NCI-H82 (cell line): ENCODE measurements around the gene PTPRCAP.
"Not testable (repeated sequence)": the region's sequence is repeated elsewhere in the genome, so short reads cannot be mapped to it uniquely, and the experiment has no call there.

Experiments used
- DNase-seq: peaks from one replicate; lab custom pipeline; 2025; lab: John Stamatoyannopoulos, UW

The PTPRCAP gene

DNA sequence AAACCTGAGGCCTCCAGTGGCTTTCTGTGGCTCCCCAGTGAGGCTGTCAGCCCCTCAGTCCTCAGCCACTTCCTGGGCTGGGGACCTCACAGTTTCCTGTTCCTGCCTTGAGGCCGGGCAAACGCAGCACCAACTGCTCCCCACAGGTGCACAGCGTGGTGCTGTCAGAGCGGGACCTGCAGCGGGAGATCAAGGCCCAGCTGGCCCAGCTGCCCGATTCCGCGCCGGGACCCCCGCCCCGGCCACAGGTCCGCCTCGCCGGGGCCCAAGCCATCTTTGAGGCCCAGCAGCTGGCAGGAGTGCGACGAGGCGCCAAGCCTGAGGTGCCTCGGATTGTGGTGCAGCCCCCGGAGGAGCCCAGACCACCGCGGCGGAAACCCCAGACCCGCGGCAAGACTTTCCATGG, 28.2 kb downstream of the PTPRCAP start:
- no peak for DNase-seq

DNA sequence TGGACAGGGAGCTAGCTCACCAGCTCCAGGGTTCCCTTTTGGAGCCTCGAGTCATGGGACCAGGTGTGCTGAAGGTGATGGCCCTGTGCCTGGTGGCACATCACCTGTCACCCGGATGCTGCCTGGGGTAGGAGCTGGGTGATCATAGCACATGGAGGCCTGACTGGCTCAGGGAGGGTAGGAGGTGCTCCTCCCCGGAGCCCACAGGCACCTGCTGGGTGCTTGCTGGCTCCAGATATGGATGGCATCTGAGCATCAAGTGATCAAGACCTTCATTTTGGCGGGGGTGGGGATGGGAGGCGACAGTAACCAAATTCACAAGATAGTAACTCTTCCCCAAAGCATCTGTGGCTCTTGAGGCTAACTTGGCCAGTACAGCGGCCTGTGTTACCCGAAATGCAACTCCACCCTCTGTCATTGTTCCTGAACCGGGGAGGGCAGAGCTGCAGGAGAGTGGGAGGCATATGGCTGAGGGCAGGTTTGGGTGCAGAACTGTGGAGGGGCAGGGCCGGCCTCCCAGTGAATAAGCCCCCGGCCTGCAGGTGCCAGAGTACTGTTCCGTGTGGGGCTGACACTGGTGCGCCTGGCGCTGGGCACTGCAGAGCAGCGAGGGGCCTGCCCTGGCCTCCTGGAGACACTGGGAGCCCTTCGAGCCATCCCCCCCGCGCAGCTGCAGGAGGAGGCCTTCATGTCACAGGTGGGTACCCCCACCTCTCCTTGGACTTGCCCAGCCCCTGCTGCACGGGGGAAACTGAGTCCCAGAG, 28.9 kb downstream of the PTPRCAP start:
- DNase-seq, result no peak

GRCh38 chr11:67407688-67408163, 29.8 kb downstream of the PTPRCAP start:
- no peak for DNase-seq

GRCh38 chr11:67406969-67407687, 30.4 kb downstream of the PTPRCAP start:
- DNase-seq, result peak; percentile 29

- no peak for DNase-seq
Observed at GRCh38 chr11:67406420-67406968, 31.0 kb downstream of the PTPRCAP start.

DNA sequence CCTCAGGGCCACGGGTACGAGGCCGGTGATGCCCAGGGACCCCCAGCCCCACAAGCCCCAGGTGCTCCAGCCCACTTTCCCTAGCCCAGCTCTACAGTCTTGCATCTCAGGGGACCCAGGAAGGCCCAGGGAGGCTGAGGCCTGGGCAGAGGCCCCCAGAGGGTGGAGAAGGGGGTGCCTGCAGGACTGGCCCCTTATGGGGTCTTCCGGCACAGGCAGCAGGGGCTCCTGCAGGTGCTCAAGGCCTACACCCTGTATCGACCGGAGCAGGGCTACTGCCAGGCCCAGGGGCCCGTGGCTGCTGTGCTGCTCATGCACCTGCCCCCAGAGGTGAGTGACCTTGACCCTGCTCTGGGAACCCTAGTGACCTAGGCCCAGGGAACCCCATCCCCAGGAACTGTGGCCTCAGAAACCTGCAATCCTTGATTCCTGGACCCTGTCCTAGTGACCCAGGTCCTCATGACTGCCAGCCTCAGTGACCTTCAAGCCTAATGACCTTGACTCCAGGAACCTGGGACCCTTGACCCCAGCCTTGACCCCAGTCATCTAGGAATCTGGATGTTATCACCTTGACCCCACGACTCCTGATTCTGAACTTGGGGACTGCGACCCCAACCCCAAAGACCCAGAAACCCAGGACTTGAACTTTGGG, 31.7 kb downstream of the PTPRCAP start:
- DNase-seq, result no peak

DNA sequence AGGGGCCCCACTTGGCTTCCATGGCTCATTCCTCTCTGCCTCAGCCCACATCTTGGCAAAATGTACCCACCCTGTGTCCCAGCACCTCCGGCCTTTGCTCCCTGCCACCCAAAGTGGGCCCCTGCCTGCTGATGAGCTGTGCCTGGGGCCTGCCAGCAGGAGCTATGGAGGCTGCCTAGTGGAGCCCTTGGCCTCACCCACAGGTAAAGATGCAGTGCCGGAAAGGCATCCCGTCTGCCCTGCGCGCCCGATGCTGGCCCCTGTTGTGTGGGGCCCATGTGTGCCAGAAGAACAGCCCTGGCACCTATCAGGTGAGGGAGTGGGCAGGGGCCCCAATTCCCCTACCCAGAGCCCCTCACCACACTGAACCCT, 32.3 kb downstream of the PTPRCAP start:
- DNase-seq, result no peak

DNA sequence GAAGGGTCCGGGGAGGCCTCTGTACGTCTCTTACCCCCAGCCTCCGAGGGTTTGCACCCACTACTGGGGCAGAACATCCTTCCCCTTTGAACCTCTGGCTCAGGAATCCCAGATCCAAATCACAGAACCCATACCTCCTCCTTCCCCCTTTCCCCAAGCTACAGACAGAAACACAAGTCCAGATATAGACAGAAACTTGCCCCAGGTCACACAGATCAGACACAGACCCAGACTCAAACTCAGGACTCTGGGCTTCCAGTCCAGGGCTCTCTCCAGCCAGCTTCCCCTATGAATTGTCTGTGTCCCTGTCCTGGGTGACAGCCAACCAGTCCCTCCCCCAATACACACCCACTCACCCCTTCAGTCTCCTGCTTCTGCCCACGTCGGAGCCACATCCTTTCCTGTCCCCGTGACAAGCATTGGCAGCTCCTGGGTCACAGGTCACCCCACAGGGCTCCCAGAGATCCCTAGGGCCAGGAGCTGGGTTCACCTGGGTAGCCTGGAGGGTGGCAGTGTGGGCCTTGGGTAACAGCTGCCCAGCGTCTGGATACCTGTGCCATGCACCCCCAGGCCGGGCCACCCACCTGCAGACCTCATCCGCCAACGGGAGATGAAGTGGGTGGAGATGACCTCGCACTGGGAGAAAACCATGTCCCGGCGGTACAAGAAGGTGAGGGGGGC, 32.8 kb downstream of the PTPRCAP start:
- no peak for DNase-seq

DNA sequence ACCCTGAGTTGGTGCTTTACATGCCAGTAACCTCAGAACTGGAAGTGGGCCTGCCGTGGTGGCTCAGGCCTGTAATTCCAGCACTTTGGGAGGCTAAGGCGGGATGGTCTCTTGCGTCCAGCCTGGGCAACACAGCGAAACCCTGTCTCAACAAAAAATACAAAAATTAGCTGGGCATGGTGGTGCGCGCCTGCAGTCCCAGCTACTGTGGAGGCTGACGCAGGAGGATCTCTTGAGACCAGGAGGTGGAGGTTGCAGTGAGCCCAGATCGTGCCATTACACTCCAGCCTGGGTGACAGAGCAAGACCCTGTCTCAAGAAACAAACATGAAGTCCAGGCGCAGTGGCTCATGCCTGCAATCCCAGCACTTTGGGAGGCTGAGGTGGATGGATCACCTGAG, 34.4 kb downstream of the PTPRCAP start:
- DNase-seq, result not testable (repeated sequence)

- peak; percentile 81 for DNase-seq
Observed at GRCh38 chr11:67402192-67402839, 35.2 kb downstream of the PTPRCAP start.

- DNase-seq, result peak; percentile 94
Observed at GRCh38 chr11:67401495-67402191, 35.8 kb downstream of the PTPRCAP start, which contains the start of gene PPP1CA. Gene PPP1CA (minus strand): TSS chr11:67401858. CDS start chr11:67401782, 76 bp downstream.

DNA sequence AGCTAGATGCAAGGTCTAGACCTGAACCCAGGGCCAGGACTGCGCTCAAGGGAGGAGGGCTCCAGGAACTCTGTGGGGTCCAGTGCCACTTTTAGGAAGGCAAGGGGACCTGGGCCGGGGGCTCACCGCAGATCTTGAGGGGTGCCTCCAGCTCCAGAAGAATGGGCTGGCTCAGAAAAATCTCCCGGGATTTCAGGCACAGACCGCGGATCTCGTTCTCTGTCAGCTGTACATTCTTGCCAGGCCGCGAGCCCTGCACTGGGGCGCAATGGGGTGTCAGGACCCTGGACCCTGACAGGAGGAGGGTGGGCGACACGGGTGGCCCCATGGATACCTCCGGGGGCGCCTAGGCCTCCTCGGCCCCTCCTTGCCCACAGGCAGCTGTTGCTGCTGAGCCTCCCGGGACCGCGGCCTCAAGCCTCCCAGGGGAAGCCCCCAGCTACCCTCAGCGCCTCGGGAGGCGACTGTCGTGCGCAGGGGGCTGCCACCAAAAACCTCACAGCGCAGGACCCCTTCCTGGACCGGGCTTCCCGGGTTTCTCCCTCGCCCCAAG, 36.5 kb downstream of the PTPRCAP start:
- no peak for DNase-seq

DNA sequence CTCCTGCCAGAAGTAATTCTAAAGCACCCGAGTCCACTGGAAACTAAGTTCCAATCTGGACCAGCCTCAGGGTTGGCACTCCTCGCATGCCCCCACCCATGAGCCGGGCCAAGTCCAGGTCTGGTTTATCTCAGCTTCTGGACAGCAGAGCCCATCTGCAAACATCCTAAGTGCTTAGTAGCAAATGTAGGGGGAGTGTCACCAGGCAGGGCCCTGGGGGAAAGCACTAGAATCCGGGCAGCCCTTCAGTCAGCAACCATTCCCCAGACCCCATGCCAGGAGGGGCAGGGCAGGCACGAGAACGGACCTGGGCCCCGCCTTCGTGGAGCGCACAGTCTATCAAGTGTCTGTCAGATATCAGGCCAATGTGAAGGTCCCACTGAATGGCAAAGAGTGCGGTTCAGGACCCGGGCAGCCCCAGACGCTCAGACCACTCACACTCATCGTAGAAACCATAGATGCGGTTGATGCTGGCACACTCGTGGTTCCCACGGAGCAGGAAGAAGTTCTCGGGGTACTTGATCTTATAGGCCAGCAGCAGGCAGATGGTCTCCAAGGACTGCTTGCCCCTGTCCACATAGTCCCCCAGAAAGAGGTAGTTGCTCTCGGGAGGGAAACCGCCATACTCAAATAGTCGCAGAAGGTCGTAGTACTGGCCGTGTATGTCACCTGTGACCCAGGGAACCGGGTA, 37.1 kb downstream of the PTPRCAP start:
- no peak for DNase-seq

- no peak for DNase-seq
Observed at GRCh38 chr11:67398661-67399563, 38.6 kb downstream of the PTPRCAP start.

DNA sequence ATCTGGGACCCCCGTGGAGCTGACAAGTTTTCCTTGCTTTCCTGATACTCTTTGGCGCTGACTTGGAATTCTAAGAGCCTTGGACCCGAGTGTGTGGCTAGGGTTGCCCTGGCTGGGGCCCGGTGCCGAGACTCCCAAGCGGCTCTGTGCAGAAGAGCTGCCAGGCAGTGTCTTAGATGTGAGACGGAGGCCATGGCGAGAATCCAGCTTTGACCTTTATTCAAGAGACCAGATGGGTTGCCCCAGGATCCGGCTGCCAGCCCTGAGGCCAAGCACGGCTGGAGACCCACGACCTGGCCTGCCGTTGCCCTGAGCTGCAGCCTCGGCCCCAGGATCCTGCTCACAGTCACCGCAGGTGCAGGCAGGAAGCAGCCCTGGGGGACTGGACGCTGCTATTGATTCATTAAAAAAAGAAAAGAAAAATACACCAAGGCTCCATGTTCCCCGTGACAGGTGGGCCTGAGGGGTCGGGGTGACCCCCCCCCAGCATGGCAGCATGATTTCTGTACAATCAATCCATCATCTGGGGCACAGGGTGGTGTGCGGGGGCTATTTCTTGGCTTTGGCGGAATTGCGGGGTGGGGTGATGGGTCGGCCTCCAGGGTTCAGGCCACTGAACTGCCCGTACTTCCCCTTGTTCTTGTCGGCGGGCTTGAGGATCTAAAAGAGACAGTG, 39.4 kb downstream of the PTPRCAP start:
- no peak for DNase-seq

GRCh38 chr11:67397536-67397935, 39.9 kb downstream of the PTPRCAP start:
- no peak for DNase-seq

DNA sequence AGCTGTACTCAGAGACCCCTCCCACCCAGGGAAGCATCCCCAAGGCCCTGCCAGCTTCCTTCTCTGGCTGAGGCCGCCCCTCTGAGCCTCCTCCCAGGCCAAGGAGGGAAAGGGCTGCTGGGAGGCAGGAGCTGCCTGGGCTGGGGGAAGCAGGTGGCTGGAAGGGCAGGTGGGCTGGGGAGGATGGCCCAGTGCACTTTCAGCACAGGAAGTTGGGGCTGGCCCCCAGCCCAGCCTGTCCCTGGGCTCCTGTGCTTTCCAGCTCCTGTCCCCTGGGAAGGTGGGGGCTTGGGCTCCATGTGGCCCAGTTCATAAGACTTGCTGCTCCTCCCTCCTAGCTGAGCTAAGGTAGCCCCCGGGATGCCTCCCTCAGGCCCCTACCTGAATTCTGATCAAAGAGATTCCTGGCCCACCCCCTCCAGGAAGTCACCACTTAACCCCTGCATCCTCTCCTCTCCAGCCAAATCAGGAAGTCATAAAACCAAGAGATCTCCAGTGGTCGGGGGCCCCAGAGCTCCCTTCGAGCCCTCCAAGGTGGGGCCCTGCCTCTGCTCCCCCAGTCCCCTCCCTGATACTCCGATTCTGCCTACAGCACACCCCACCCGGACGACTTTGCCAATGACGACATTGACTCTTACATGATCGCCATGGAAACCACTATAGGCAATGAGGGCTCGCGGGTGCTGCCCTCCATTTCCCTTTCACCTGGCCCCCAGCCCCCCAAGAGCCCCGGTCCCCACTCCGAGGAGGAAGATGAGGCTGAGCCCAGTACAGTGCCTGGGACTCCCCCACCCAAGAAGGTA, 40.7 kb downstream of the PTPRCAP start:
- DNase-seq, result no peak

- no peak for DNase-seq
Observed at GRCh38 chr11:67396259-67396581, 41.3 kb downstream of the PTPRCAP start.
